PC-9 (cell line): ENCODE results near the gene FAM210B.

Source experiments
- EZH2 ChIP-seq: fragments of 200-600 bp; sonication (generic); IDR thresholded peaks from 2 replicates; pipeline ENCODE4 v1.8.0; 2017; ENCODE audit warnings: antibody characterized with exemption, low read depth
- TF ChIP-seq, protein P1 (sequence below): fragments of 200-600 bp; sonication (generic); conservative IDR thresholded peaks from 2 replicates; pipeline ENCODE4 v1.6.1; 2017; ENCODE audit warnings: mixed run types, antibody characterized with exemption, mild to moderate bottlenecking, moderate library complexity

DNA sequence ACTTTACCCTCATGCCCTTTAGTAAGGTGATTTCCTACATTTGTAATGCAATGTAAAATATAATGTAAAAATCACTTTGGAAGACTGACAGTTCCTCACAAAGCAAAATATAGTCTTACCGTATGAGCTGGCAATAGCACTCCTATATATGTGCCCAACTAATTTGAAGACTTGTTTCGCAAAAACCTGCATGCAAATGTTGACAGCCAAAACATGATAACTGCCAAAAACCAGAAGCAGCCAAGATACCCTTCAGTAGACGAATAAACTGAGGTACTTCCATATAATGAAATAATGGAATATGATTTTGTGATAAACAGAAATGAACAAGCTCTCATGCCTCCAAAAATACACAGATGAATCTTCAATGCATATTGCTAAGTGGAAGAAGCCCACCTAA lies 19.6 kb downstream of the FAM210B start:
- TF ChIP-seq, protein P1, sequence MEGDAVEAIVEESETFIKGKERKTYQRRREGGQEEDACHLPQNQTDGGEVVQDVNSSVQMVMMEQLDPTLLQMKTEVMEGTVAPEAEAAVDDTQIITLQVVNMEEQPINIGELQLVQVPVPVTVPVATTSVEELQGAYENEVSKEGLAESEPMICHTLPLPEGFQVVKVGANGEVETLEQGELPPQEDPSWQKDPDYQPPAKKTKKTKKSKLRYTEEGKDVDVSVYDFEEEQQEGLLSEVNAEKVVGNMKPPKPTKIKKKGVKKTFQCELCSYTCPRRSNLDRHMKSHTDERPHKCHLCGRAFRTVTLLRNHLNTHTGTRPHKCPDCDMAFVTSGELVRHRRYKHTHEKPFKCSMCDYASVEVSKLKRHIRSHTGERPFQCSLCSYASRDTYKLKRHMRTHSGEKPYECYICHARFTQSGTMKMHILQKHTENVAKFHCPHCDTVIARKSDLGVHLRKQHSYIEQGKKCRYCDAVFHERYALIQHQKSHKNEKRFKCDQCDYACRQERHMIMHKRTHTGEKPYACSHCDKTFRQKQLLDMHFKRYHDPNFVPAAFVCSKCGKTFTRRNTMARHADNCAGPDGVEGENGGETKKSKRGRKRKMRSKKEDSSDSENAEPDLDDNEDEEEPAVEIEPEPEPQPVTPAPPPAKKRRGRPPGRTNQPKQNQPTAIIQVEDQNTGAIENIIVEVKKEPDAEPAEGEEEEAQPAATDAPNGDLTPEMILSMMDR: no peak
- TF ChIP-seq EZH2: no peak
